DMS79 treated with DMSO at 0.1 percent for 48 hours (cell line): ENCODE data around the gene NPAS3.

Experiments used
- DNase-seq: peaks from one replicate; lab custom pipeline; 2025; lab: John Stamatoyannopoulos, UW

NPAS3 gene

DNA sequence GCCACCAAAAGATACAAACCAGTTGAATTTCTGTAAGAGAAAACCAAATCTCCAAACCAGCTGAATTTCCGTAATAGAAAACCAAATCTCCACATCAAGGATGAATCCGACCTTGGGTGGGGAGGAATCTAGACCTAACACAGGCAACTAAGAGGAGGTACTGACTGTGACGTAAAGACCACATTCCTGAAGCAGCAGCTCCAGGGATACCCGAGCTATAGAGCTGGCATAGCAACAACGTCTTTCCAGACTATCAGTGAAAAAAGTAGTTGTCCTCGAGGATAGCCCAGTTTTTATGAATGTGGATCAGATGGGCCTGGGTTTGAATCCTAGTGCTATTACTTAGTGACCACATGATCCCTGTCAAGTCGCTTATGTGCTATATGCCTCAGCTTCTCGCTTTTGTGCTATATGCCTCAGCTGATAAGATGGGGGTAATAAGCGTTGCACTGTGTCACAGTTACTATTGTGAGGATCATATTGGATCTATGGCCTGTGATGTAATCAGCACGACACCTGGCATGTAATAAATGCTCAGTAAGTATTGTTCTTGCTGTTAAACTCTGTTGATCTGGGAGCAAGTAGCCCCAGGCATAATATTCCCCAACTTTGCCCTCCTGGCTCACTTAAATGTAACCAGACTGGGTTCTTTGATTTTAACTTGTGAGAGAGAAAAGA is 898.4 kb downstream of the NPAS3 start:
- DNase-seq = no peak

GRCh38 chr14:33837943-33838683 is 899.4 kb downstream of the NPAS3 start:
- no peak for DNase-seq

- peak; percentile 91 for DNase-seq
Observed at GRCh38 chr14:33839193-33840076, 900.8 kb downstream of the NPAS3 start.

DNA sequence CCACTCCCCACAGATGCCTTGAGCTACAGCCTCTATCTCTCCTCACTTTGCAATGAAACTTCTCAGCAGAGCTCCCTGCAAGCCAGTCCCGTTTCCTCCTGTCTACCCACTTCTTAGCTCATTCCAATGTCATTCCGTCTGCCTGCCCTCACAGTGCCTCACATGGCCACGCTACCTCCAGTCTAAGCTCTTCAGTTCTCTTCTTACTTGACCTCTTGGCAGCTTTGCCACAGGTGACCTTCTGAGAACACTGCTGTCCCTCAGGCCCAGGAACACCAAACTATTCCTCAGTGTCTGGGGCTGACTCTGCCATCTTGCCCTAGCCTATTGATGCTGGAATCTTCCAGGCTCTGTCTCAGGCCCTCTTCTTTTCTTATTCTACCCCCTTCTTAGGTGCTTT is 902.1 kb downstream of the NPAS3 start:
- DNase-seq = no peak

DNA sequence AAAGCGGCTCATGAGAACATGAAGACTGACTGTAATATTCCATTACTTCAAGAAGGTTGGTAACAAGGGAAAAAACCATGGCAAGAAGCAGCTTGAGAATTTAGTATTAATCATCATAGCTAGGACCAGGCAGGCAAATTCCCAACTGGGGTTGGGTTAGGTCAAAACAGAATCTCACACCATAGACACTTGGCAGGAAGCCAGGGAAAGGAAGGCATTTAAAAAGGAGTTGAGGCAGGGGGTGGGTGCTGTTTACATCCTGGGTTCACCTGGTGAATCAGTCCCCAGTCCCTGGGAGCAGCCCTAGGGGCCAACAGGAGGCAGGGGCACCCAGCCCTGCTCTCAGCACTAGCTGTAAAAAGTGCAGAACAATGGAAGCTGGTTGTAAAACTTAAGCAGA is 903.6 kb downstream of the NPAS3 start:
- DNase-seq = peak; percentile 56

GRCh38 chr14:33844118-33844517 is 905.4 kb downstream of the NPAS3 start:
- no peak for DNase-seq

DNA sequence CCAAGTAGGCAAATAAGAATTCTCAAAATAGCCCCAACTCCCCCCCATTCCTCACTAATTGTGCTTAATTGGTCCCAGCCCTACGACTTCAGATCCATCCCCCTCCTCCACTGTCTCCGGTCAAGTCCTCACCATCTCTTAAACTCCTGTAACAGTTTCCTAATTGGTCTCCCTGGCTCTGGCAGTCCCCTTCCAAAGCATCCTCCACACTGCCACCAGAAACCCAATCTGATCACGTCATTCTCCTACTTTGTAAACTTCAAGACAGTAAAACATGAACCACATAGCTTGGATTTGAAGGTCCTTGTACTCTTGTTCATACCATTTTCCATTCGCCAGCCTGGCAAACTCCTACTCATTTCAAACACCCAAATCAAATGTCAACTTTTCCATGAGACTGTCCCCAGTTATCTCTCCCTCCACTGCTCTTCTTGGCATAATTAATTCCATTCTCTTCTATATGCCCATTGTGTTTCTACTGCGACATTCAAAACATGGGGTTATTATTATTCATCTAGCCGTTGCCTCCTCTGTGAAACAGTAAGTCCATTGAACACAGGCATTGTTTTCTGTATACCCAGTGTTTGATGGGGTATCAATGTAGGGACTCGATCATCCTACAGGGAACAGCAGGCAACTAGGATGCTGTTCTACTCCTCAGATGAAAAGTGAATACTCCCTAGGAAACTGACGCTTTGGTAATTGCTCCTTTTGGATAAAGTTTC is 907.6 kb downstream of the NPAS3 start:
- no peak for DNase-seq

DNA sequence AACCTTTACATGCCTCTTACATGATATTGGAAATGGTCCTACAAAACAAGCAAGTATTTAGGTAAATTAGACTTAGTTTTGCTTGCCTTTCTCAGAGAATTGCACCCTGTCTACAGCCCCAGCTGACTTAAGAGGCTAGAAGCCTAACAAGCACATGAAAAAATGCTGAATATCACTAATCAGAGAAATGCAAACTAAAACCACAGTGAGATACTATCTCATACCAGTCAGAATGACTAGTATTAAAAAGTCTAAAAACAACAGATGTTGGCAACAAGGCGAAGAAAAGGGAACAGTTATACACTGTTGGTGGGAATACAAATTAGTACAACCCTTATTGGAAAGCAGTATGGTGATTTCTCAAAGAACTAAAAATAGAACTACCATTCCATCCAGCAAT is 908.4 kb downstream of the NPAS3 start:
- no peak for DNase-seq

- no peak for DNase-seq
Observed at GRCh38 chr14:33848009-33848408, 909.3 kb downstream of the NPAS3 start.

DNA sequence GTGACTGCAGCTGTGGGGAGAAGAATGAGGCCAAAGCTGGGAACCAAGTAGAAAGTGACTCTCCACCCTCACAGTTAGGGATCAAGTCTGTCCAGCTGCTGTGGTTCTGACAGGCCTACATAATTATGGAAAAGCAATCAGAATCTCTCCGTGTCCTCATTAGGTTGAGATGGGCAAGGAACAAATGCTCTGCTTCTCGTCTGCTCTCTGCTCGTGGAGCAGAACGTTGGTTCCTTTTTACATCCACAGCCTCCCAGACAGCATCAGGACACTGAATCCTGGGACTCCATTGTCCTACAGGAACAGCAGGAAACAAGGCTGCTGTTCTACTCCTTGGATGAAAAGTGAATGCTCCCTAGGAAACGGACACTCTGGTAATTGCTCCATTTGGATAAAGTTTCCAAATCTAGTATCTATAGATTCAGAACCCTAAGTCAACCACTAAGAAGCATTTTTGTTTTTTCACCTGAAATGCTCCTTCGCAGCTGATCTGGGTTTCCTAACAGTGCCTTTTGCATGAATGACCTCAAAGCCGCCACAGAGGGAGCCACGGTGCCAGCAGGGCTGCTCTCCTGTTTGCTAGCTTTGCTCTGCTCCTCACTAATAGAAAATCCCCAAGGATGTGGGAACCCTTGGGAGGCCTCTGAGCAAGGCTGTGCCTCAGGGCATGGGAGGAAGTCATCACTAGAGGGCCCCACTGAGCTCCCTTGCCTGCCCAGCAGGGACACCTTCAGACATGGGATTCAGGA is 910.2 kb downstream of the NPAS3 start:
- no peak for DNase-seq

DNA sequence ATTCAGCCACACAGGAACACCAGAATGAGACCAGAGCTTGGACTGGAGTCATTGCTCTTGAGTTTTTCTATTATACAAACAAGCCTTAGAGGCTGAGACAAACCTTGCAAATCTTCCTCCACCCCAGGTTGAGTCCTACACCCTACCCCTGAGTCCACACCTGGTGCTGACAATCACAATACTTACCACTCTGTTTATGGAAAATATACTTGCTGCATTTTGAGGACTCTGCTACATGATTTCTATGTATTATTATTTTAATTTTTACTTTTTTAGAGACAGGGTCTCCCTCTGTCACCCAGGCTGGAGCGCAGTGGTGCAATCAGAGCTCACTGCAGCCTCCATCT is 910.7 kb downstream of the NPAS3 start:
- DNase-seq = no peak

DNA sequence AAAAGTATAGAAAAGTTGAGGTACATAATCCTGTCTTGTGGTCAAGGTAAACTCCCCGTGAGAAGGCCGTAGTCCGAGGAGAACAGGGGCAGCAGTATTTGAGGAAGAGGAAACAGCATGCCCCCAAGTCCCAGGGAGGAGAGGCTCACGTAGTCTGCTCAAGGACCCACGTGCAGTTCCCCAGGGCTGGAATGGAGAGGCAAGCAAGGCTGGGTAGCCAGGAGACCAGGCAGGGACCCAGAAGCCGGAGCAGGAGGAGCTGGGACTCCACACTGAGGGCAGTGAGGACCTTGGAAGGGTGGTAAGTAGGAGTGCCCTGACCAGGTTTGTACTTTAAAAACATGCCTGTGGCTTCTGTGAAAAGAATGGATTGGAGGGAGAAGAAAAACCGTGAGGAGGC is 912.1 kb downstream of the NPAS3 start:
- no peak for DNase-seq

- no peak for DNase-seq
Observed at GRCh38 chr14:33851366-33851765, 912.7 kb downstream of the NPAS3 start.

DNA sequence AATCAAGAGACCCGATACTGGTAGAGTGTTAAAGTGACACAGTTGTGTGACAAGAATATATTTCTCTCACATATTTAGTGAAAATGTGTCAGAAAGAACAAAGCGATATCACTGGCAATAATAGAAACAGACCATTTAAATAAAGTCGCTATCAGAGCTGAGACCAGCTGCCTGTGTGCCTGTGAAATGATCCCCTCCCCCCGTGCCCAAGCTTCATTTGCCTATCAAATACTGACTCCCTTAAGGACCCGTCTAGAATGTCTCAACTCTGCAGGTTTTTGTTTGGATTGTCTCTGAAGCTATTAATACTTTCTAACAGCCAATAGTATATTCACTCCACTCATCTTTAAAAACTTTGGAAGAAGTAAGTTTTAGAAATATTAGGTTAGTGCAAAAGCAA is 913.3 kb downstream of the NPAS3 start:
- DNase-seq = no peak
